Mucosa of stomach (tissue), 1 donor: Measurements from ENCODE around the gene HOXC9.

Experiments used
- H3K27me3 ChIP-seq: one replicate; pipeline ENCODE4 v1.7.0; 2013; ENCODE audit warnings: mild to moderate bottlenecking, low read length; ENCODE audit not compliant: control insufficient read depth, insufficient read depth
- H3K36me3 ChIP-seq: one replicate; pipeline ENCODE4 v1.7.0; 2013; ENCODE audit warnings: low read length; ENCODE audit not compliant: control insufficient read depth, insufficient read depth
- H3K4me1 ChIP-seq: one replicate; pipeline ENCODE4 v1.7.0; 2013; ENCODE audit warnings: mild to moderate bottlenecking, low read length; ENCODE audit not compliant: control insufficient read depth, insufficient read depth
- H3K4me3 ChIP-seq: one replicate; pipeline ENCODE4 v1.7.0; 2013; ENCODE audit warnings: low read length
- H3K9ac ChIP-seq: one replicate; pipeline ENCODE4 v1.7.0; 2013; ENCODE audit warnings: mild to moderate bottlenecking, low read length, moderate library complexity
- H3K9me3 ChIP-seq: one replicate; pipeline ENCODE4 v1.7.0; 2013; ENCODE audit warnings: mild to moderate bottlenecking, low read length, moderate library complexity; ENCODE audit not compliant: control insufficient read depth
- donor health status: Pancreatic carcinoma.

Gene HOXC9

GRCh38 chr12:53974084-53975063 is 25.6 kb upstream of the HOXC9 start, which contains the start of gene HOTAIR:
Gene HOTAIR (minus strand): TSS chr12:53974954.
- Histone ChIP-seq H3K9ac (no peak within 1 kb of the TSS), H3K36me3 (no peaks in the 10 kb centered on the region), H3K4me1 (peaks cover 21% of the 10 kb centered on the region), H3K27me3 (peaks cover 99% of the 10 kb centered on the region), H3K9me3 (no peaks in the 10 kb centered on the region), H3K4me3 (no peak within 1 kb of the TSS)

DNA sequence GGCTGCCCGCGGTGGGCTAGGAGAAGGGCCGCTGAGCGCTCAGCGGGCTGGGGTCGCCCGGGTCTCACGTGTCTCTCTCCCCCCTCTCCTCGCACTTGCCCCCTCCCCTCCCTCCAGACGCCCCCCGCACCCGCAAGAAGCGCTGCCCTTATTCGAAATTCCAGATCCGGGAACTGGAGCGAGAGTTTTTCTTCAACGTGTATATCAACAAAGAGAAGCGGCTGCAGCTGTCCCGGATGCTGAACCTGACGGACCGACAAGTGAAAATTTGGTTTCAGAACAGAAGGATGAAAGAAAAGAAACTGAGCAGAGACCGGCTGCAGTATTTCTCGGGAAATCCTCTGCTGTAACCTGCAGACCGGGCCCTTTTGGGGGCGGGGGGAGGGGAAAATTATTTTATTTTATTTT is 24.9 kb upstream of the HOXC9 start:
- Histone ChIP-seq H3K4me3 (no peak overlapping the region), H3K27me3 (peaks cover 99% of the 10 kb centered on the region), H3K4me1 (peaks cover 21% of the 10 kb centered on the region), H3K9me3 (no peaks in the 10 kb centered on the region), H3K36me3 (no peaks in the 10 kb centered on the region), H3K9ac (no peak overlapping the region)

DNA sequence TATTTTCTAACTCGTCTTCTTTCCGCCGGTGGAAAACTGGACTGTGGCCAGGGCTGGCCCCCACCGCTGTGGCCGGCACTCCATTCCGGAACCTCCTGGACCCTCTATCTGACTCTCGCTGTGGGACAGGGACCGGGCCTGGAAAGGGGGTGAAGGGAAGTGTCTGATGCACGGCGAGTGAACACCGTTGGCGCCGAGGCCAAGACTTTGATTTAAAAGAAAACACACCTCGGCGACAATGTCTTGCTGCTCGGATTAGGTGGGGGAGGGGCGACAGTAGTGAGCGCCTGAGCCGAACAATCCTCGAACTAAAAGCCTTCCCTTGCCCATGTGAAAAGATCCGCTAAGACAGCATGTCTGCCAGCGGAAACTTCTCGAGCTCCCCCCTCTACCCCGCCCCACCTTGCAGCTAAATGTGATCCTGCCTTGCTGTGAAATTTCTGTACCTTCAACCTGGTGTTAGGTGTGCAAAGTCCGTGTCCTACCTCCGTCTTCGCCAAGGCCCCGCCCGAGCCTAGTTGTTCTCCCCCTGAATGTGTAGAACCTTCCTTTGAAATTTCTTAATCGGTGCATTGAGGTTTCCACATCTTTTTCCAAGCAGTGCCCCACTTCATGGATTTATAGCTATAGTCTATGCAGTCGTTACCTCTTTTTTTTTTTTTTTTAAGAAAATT is 24.3 kb upstream of the HOXC9 start:
- H3K27me3 ChIP-seq = peaks cover 99% of the 10 kb centered on the region
- no peak overlapping the region for H3K4me3 ChIP-seq

DNA sequence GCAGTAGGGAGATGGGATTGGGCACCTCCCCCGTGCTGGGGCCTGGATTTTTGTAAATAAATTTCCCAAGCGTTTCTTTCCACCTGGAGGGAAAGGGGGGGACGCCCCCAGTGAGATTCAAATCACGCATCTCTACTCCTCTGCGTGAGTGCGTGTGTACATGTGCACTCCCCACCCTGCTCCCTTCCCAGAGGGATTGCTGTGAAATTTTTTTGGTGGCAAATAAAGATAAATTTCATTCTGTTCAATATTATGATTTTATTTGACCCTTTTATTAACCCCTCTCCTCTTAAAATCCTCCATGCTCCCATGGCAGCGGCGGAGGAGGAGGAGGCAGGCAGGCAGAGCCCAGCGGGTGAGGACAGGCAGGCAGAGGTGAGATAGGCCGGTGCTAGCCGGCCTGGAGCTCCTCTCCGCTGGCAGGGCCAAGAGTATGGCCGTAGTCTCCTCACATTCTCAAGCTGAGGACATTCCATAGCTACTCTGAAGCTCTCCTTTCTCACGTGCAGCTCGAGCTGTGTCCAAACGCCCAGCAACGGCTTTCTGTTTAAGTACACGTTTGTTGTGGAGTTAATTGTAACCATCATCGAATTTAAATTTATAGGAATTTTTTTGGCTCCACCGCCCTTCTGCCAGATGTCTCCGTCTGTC is 23.7 kb upstream of the HOXC9 start:
- Histone ChIP-seq H3K27me3 (peaks cover 99% of the 10 kb centered on the region), H3K4me1 (peaks cover 21% of the 10 kb centered on the region), H3K36me3 (no peaks in the 10 kb centered on the region)

More for the DNA sequence above, 24.3 kb upstream of the HOXC9 start:
- Histone ChIP-seq H3K9me3 (no peaks in the 10 kb centered on the region), H3K4me1 (peaks cover 21% of the 10 kb centered on the region), H3K9ac (no peak overlapping the region), H3K36me3 (no peaks in the 10 kb centered on the region)

GRCh38 chr12:53976823-53977595 is 23.0 kb upstream of the HOXC9 start:
- Histone ChIP-seq H3K4me1 (peaks cover 21% of the 10 kb centered on the region), H3K9me3 (no peaks in the 10 kb centered on the region), H3K36me3 (no peaks in the 10 kb centered on the region), H3K27me3 (peaks cover 99% of the 10 kb centered on the region), H3K4me3 (no peak overlapping the region), H3K9ac (no peak overlapping the region)

More for the DNA sequence above, 23.7 kb upstream of the HOXC9 start:
- no peak overlapping the region for H3K9ac ChIP-seq
- no peak overlapping the region for H3K4me3 ChIP-seq
- no peaks in the 10 kb centered on the region for H3K9me3 ChIP-seq

GRCh38 chr12:53977596-53978445 is 22.1 kb upstream of the HOXC9 start:
- Histone ChIP-seq H3K9ac (no peak overlapping the region), H3K4me1 (peaks cover 21% of the 10 kb centered on the region), H3K27me3 (peaks cover 99% of the 10 kb centered on the region), H3K9me3 (no peaks in the 10 kb centered on the region), H3K4me3 (no peak overlapping the region), H3K36me3 (no peaks in the 10 kb centered on the region)

GRCh38 chr12:53978477-53979356 is 21.2 kb upstream of the HOXC9 start:
- Histone ChIP-seq H3K27me3 (peaks cover 99% of the 10 kb centered on the region), H3K9me3 (no peaks in the 10 kb centered on the region), H3K9ac (no peak overlapping the region)

GRCh38 chr12:53980104-53980801 is 19.7 kb upstream of the HOXC9 start:
- H3K9me3 ChIP-seq = no peaks in the 10 kb centered on the region
- H3K36me3 ChIP-seq = no peaks in the 10 kb centered on the region
- peaks cover 97% of the 10 kb centered on the region for H3K27me3 ChIP-seq
- H3K4me3 ChIP-seq = no peak overlapping the region
- no peak overlapping the region for H3K9ac ChIP-seq
- H3K4me1 ChIP-seq = peaks cover 16% of the 10 kb centered on the region

More at GRCh38 chr12:53978477-53979356, 21.2 kb upstream of the HOXC9 start:
- H3K36me3 ChIP-seq = no peaks in the 10 kb centered on the region
- H3K4me1 ChIP-seq = peaks cover 21% of the 10 kb centered on the region
- no peak overlapping the region for H3K4me3 ChIP-seq

DNA sequence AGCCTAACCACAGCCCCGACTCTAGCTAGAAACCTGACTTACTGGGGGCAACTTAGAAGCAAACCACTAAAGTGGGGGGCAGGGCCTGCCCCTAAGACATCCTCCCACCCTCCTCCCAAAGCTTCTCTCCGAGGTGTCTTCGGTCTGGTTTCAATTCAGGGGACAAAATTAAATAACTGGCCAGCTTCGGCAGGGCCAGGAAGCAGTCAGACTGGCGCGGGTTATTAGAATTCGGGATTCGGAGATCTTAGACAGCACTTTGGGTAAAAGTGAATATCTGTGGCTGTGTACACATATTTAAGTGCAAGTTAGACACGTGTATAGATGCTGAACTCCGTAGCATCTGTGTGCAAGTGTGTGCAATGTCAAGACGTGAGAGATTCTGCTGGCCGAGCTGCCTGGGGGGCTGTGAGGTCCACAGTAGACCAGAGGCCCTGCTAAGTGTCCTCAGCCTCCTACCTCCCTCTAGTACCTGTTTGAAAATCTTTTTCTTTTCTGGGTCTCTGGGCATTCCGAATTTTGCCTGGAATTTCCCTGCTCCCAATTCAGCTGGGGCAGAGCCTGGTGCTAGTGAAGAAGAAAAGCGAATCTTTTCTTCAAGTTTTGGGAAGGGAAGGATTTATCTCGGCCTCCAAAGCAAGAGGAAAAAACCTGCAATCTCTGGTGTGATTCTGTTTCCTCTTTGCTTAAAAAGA is 19.0 kb upstream of the HOXC9 start:
- no peaks in the 10 kb centered on the region for H3K9me3 ChIP-seq
- H3K4me3 ChIP-seq = no peak overlapping the region
- peaks cover 97% of the 10 kb centered on the region for H3K27me3 ChIP-seq
- H3K36me3 ChIP-seq = no peaks in the 10 kb centered on the region
- peaks cover 18% of the 10 kb centered on the region for H3K4me1 ChIP-seq
- H3K9ac ChIP-seq = no peak overlapping the region
